ENCODE results near the gene ACSS1.

Gene ACSS1

DNA sequence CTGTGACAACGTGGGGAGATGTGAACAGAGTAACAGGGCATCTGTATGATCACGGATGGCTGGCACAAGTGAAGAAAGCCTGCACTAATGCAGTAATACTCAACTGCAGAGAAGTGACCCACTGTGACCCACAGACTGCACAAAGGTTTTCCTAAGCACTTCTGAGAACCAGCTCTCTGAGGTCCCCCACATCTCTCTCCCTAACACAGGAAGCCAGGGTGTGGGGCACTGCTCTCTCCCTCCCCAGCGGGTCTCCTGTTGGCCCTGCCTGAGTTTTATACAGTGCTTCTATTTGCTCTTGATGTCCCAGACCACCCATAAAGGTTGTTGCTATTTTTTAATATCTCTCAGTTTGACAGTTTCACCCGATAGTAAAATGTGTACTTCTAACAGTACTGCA lies 76.7 kb downstream of the ACSS1 start:
- Histone ChIP-seq H3K9ac (ENCODE audit: low read length) (no peak overlapping the region), H3K4me1 (ENCODE audit: control insufficient read depth, insufficient read depth, low read length) (no peaks in the 10 kb centered on the region), H3K4me3 (ENCODE audit: low read length) (no peak overlapping the region), H3K27me3 (ENCODE audit: control insufficient read depth, insufficient read depth, low read length) (no peaks in the 10 kb centered on the region), H3K27ac (ENCODE audit: low read depth, low read length) (no peak overlapping the region), H3K36me3 (ENCODE audit: control insufficient read depth, insufficient read depth, low read length) (peaks cover 17% of the 10 kb centered on the region)

DNA sequence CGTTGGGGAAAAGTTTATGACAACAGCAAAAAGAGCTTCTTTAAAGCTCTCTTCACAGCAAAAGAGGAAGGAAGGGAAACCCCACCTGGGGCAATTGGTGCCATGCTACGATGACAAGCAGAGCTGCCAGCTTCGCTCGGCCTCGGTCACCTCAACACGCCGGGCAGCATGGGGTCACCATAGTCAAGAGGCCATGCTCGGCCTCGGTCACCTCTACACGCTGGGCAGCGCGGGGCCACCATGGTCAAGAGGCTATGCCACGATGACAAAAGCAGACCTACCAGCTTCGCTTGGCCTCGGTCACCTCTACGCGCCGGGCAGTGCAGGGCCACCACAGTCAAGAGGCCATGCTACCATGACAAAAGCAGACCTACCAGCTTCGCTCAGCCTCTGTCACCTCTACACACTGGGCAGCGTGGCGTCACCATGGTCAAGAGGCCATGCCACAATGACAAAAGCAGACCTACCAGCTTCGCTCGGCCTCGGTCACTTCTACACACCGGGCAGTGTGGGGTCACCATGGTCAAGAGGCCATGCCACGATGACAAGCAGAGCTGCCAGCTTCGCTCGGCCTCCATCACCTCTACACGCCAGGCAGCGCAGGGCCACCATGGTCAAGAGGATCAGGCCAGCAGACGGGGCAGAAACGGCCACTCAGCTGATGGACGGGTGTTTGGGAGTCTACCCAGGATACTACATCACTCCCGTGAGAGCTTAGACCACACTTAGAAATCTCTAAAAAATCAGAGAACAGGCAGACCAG lies 77.5 kb downstream of the ACSS1 start:
- H3K27ac ChIP-seq (ENCODE audit: low read depth, low read length) = no peak overlapping the region

GRCh38 chr20:24979036-24979960 lies 78.6 kb downstream of the ACSS1 start:
- H3K36me3 ChIP-seq (ENCODE audit: control insufficient read depth, insufficient read depth, low read length) = peaks cover 17% of the 10 kb centered on the region
- no peak overlapping the region for H3K9ac ChIP-seq (ENCODE audit: low read length)
- no peaks in the 10 kb centered on the region for H3K4me1 ChIP-seq (ENCODE audit: control insufficient read depth, insufficient read depth, low read length)
- no peak overlapping the region for H3K4me3 ChIP-seq (ENCODE audit: low read length)
- no peaks in the 10 kb centered on the region for H3K27me3 ChIP-seq (ENCODE audit: control insufficient read depth, insufficient read depth, low read length)
- no peak overlapping the region for H3K27ac ChIP-seq (ENCODE audit: low read depth, low read length)

More for the DNA sequence above, 77.5 kb downstream of the ACSS1 start:
- Histone ChIP-seq H3K4me3 (ENCODE audit: low read length) (no peak overlapping the region), H3K4me1 (ENCODE audit: control insufficient read depth, insufficient read depth, low read length) (no peaks in the 10 kb centered on the region), H3K9ac (ENCODE audit: low read length) (no peak overlapping the region), H3K36me3 (ENCODE audit: control insufficient read depth, insufficient read depth, low read length) (peaks cover 17% of the 10 kb centered on the region), H3K27me3 (ENCODE audit: control insufficient read depth, insufficient read depth, low read length) (no peaks in the 10 kb centered on the region)

DNA sequence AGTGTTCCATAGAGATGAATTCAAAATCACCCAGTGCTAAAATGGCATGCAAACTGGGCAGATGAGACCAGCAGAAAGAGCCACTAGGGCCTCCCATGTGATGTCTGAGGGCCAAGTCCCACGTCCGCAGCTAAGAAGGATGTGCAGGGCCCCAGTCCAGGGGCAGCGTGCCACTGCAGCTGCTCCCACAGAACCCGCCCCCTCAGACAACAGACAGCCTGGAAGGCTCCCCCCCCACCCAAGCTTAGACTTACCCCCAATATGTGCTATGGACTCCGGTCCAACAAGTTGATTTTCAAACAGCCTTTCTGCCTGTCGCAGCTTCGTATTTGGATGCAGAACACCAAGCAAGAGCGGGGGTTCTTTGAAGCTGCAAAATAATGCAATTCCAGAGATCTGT lies 79.4 kb downstream of the ACSS1 start:
- Histone ChIP-seq H3K4me3 (ENCODE audit: low read length) (no peak overlapping the region), H3K27me3 (ENCODE audit: control insufficient read depth, insufficient read depth, low read length) (no peaks in the 10 kb centered on the region), H3K36me3 (ENCODE audit: control insufficient read depth, insufficient read depth, low read length) (peaks cover 14% of the 10 kb centered on the region), H3K27ac (ENCODE audit: low read depth, low read length) (no peak overlapping the region), H3K4me1 (ENCODE audit: control insufficient read depth, insufficient read depth, low read length) (no peaks in the 10 kb centered on the region), H3K9ac (ENCODE audit: low read length) (no peak overlapping the region)

GRCh38 chr20:24977797-24978196 lies 80.1 kb downstream of the ACSS1 start:
- H3K9ac ChIP-seq (ENCODE audit: low read length) = no peak overlapping the region
- H3K27ac ChIP-seq (ENCODE audit: low read depth, low read length) = no peak overlapping the region

DNA sequence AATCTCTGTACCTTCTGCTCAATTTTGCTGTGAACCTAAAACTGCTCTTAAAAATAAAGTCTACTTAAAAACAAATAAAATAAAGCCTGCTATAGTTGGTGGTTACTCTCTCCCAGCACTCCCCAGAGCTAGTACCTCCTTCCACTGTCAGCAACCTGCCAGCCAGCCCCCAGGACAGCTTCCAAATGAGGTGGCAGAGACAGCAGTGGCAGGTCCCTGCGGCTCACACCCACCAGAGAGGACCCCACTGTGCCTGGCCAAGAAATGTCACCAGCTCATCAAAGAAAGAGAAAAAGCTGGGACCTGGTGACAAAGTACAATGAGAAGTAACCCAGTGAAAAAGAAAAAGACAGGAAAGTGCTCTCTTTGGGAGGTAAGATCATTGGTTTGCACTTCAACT lies 80.6 kb downstream of the ACSS1 start:
- Histone ChIP-seq H3K4me3 (ENCODE audit: low read length) (no peak overlapping the region), H3K4me1 (ENCODE audit: control insufficient read depth, insufficient read depth, low read length) (no peaks in the 10 kb centered on the region), H3K9ac (ENCODE audit: low read length) (no peak overlapping the region), H3K27me3 (ENCODE audit: control insufficient read depth, insufficient read depth, low read length) (no peaks in the 10 kb centered on the region), H3K36me3 (ENCODE audit: control insufficient read depth, insufficient read depth, low read length) (peaks cover 19% of the 10 kb centered on the region), H3K27ac (ENCODE audit: low read depth, low read length) (no peak overlapping the region)

More at GRCh38 chr20:24977797-24978196, 80.1 kb downstream of the ACSS1 start:
- Histone ChIP-seq H3K27me3 (ENCODE audit: control insufficient read depth, insufficient read depth, low read length) (no peaks in the 10 kb centered on the region), H3K4me3 (ENCODE audit: low read length) (no peak overlapping the region), H3K36me3 (ENCODE audit: control insufficient read depth, insufficient read depth, low read length) (peaks cover 14% of the 10 kb centered on the region), H3K4me1 (ENCODE audit: control insufficient read depth, insufficient read depth, low read length) (no peaks in the 10 kb centered on the region)

DNA sequence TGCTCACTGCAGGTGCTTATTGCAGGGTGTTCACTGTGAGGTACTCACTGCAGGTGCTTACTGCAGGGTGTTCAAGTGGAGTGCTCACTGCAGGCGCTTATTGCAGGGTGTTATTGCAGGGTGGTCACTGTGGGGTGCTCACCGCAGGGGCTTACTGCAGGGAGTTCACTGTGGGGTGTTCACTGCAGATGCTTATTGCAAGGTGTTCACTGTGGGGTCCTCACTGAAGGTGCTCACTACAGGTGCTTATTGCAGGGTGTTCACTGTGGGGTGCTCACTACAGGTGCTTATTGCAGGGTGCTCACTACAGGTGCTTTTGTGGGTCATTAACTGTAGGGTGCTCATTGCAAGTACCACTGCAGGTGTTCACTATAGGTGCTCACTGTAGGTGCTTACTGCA lies 85.6 kb downstream of the ACSS1 start:
- Histone ChIP-seq H3K9ac (ENCODE audit: low read length) (no peak overlapping the region), H3K4me3 (ENCODE audit: low read length) (no peak overlapping the region), H3K27ac (ENCODE audit: low read depth, low read length) (no peak overlapping the region), H3K27me3 (ENCODE audit: control insufficient read depth, insufficient read depth, low read length) (no peaks in the 10 kb centered on the region), H3K36me3 (ENCODE audit: control insufficient read depth, insufficient read depth, low read length) (peaks cover 21% of the 10 kb centered on the region), H3K4me1 (ENCODE audit: control insufficient read depth, insufficient read depth, low read length) (no peaks in the 10 kb centered on the region)

GRCh38 chr20:24971376-24972101 lies 86.4 kb downstream of the ACSS1 start:
- no peak overlapping the region for H3K4me3 ChIP-seq (ENCODE audit: low read length)
- H3K27ac ChIP-seq (ENCODE audit: low read depth, low read length) = no peak overlapping the region
- H3K36me3 ChIP-seq (ENCODE audit: control insufficient read depth, insufficient read depth, low read length) = peaks cover 21% of the 10 kb centered on the region
- no peaks in the 10 kb centered on the region for H3K4me1 ChIP-seq (ENCODE audit: control insufficient read depth, insufficient read depth, low read length)
- no peak overlapping the region for H3K9ac ChIP-seq (ENCODE audit: low read length)
- H3K27me3 ChIP-seq (ENCODE audit: control insufficient read depth, insufficient read depth, low read length) = no peaks in the 10 kb centered on the region

DNA sequence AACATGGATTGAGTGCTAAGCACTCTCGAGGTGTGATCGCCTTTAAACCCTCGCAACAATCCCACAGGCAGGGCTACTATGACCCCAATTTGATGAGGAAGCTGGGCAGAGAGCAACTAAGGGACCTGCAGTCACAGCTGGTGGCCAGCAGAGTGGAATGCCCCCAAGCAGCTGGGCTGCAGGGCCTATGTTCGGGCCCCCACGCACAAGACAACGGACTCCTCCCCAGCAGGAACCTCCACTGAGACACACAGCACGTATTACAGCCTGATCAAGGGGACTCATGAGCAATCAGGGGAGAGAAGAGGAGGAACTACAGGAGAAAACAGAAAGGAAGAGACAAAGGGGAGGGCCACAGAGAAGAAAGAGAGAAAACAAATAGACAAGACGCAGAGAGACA lies 87.2 kb downstream of the ACSS1 start:
- Histone ChIP-seq H3K27ac (ENCODE audit: low read depth, low read length) (no peak overlapping the region), H3K4me1 (ENCODE audit: control insufficient read depth, insufficient read depth, low read length) (no peaks in the 10 kb centered on the region), H3K4me3 (ENCODE audit: low read length) (no peak overlapping the region), H3K9ac (ENCODE audit: low read length) (no peak overlapping the region), H3K27me3 (ENCODE audit: control insufficient read depth, insufficient read depth, low read length) (no peaks in the 10 kb centered on the region), H3K36me3 (ENCODE audit: control insufficient read depth, insufficient read depth, low read length) (peaks cover 23% of the 10 kb centered on the region)

DNA sequence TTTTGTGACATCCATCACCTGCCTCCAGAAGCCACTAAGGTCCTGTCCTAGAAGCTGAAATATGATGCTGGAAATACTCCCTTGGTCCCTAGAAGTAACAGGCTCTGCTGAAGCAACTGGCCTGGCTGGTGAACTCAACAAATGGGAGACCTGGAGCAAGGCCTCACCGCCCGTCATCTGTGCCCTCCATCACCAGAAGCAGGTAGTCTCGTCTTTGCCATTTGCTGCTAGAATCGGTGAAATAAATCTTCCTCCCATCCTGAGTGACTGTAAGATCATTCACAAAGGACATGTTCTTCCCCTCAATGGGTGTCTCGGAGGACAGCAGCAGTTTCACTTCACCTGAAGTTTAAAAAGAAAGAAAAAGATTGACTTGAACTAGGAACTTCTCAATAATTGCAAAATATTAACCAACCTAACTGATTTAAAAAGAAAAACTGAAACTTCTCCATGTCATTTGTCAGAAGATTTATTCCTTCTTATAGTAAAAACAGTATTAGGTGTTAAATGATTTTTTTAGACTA lies 87.8 kb downstream of the ACSS1 start:
- Histone ChIP-seq H3K4me3 (ENCODE audit: low read length) (no peak overlapping the region), H3K36me3 (ENCODE audit: control insufficient read depth, insufficient read depth, low read length) (peaks cover 28% of the 10 kb centered on the region), H3K27me3 (ENCODE audit: control insufficient read depth, insufficient read depth, low read length) (no peaks in the 10 kb centered on the region), H3K27ac (ENCODE audit: low read depth, low read length) (no peak overlapping the region), H3K9ac (ENCODE audit: low read length) (no peak overlapping the region), H3K4me1 (ENCODE audit: control insufficient read depth, insufficient read depth, low read length) (no peaks in the 10 kb centered on the region)

- Histone ChIP-seq H3K4me3 (ENCODE audit: low read length) (no peak overlapping the region), H3K27ac (ENCODE audit: low read depth, low read length) (no peak overlapping the region), H3K27me3 (ENCODE audit: control insufficient read depth, insufficient read depth, low read length) (no peaks in the 10 kb centered on the region), H3K9ac (ENCODE audit: low read length) (no peak overlapping the region), H3K4me1 (ENCODE audit: control insufficient read depth, insufficient read depth, low read length) (no peaks in the 10 kb centered on the region), H3K36me3 (ENCODE audit: control insufficient read depth, insufficient read depth, low read length) (peaks cover 30% of the 10 kb centered on the region)
These were observed 88.5 kb downstream of the ACSS1 start for GRCh38 chr20:24969186-24970029.

Measured in rectal smooth muscle tissue (tissue), 1 donor.